ENCODE data around the gene PREX1. TPM values are rescaled to one million over a fixed set of nuclear protein-coding genes. Genes with fewer than 3 reads are reported as not detected.

Gene PREX1
- total RNA-seq, 2 experiments from 2014 or later = 36.5 to 39.2 TPM

DNA sequence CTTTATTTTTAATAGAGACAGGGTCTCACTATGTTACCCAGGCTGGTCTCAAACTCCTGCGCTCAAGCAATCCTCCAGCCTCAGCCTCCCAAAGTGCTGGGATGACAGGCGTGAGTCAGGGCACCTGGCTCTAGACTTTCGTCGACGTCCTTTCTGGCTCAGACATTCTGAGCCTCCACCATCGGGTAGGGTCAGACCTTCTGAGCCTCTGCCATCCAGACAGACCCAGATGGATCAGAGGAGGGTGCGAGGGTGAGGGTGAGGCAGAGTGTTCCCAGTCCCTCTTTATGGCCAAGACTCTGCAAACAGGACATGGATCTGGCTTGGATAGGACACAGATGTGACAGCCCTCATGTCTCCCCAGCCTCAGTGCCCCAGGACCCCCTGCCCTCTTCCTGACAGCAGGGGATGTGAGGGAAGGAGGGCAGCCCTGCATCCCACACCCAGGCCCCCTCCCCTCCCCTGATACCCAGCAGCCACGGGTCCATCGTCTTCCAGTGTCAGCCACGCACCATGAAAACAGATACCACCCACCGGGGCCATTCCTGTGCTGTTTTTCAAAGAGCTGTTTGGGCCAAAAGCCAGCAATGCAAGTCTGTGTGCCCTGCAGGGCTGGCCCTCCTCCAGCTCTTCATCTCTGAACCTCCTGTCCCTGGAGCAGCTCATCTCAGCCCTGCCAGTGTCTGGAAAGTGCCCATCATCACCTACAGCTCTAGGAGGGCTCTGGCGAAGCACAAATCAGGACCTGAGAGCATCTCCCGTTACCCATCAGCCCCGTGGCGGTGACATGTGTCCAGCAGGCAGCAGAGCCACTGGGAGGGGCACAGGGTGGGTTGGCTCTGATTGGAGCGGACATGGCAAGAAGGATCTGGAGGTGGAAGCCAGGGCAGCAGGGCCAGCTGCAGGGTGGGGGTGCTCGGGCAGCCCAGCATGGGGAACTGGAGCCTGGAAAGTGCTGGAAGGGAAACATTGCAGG, 208.4 kb downstream of the PREX1 start:
- H3K27ac Mint-ChIP-seq = no peak overlapping the region
- no peak for DNase-seq
- no peaks in the 10 kb centered on the region for H3K27me3 Mint-ChIP-seq
- H3K9me3 Mint-ChIP-seq (ENCODE audit: low read depth) = no peaks in the 10 kb centered on the region
- ChIA-PET POLR2A (no interaction called here), CTCF (interaction anchor here (0.6 to 1.9 kb wide), 19 partner anchors 8 to 1701 kb away, joined by 3 to 43 read pairs (median 5); no protein-coding TSS in a partner anchor)
- peaks cover 7% of the 10 kb centered on the region for H3K4me1 Mint-ChIP-seq
- intact Hi-C loops (cut with DNase I, micrococcal nuclease) = loop anchor here (1.0 to 10.0 kb wide), 6 partner anchors 269 to 1425 kb away; no protein-coding TSS in a partner anchor
- H3K36me3 Mint-ChIP-seq (ENCODE audit: low read depth) = no peaks in the 10 kb centered on the region
- no peak for ATAC-seq
- H3K4me3 Mint-ChIP-seq = no peak overlapping the region

DNA sequence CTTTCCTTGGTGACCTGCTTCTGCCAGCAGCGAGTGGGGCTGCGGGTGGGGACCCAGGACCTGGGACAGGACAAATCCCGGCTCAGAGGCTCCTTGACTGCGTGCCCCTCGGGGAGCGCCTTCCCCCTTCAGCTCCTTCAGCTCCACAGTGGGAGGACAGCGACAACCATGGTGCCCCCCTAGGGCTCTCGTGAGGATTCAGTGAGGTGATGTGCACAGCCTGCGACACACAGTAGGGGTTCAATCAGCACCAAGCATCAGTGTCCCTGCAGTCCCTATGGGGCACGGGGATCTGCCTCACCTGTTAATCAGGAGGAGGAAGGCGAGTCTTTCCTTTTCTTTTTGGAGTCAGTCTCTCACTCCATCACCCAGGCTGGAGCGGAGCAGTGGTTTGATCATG, 209.2 kb downstream of the PREX1 start:
- no peak for DNase-seq
- no peaks in the 10 kb centered on the region for H3K36me3 Mint-ChIP-seq (ENCODE audit: low read depth)

DNA sequence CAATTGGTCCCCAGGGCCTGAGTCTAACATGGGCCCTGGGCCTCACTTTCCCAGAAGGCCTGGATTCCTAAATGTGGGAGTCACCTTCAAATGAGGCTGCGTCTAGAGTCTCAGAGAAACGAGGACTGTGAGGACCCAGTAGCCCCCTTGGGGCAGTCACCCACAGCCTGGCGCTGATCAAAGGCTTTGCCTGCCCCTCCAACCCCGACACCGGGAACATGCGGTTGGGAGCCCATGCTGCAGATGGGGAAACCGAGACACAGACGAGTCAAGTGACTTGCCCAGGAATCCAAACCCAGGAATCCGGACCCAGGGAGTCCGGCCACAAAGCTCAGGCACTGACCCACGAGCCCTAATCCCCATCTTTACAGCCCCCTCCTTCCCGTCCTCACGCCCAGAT, 209.7 kb downstream of the PREX1 start:
- peaks cover 7% of the 10 kb centered on the region for H3K4me1 Mint-ChIP-seq
- intact Hi-C loops (cut with DNase I, micrococcal nuclease) = no loop called here
- POLR2A ChIA-PET = no interaction called here
- H3K27me3 Mint-ChIP-seq = no peaks in the 10 kb centered on the region
- CTCF ChIA-PET = interaction anchor here (0.6 to 1.0 kb wide), 2 partner anchors 892 to 943 kb away, joined by 3 to 5 read pairs; no protein-coding TSS in a partner anchor
- H3K9me3 Mint-ChIP-seq (ENCODE audit: low read depth) = no peaks in the 10 kb centered on the region
- H3K4me3 Mint-ChIP-seq = no peak overlapping the region
- ATAC-seq (no peak), DNase-seq (no peak)
- no peak overlapping the region for H3K27ac Mint-ChIP-seq
- no peaks in the 10 kb centered on the region for H3K36me3 Mint-ChIP-seq (ENCODE audit: low read depth)

More for the DNA sequence above, 209.2 kb downstream of the PREX1 start:
- intact Hi-C loops (cut with DNase I, micrococcal nuclease) = no loop called here
- ChIA-PET POLR2A (no interaction called here), CTCF (interaction anchor here (0.6 to 1.0 kb wide), 3 partner anchors 892 to 1521 kb away, joined by 3 read pairs; no protein-coding TSS in a partner anchor)
- no peaks in the 10 kb centered on the region for H3K9me3 Mint-ChIP-seq (ENCODE audit: low read depth)
- H3K4me3 Mint-ChIP-seq = no peak overlapping the region
- peaks cover 7% of the 10 kb centered on the region for H3K4me1 Mint-ChIP-seq
- no peaks in the 10 kb centered on the region for H3K27me3 Mint-ChIP-seq
- ATAC-seq = no peak
- no peak overlapping the region for H3K27ac Mint-ChIP-seq

DNA sequence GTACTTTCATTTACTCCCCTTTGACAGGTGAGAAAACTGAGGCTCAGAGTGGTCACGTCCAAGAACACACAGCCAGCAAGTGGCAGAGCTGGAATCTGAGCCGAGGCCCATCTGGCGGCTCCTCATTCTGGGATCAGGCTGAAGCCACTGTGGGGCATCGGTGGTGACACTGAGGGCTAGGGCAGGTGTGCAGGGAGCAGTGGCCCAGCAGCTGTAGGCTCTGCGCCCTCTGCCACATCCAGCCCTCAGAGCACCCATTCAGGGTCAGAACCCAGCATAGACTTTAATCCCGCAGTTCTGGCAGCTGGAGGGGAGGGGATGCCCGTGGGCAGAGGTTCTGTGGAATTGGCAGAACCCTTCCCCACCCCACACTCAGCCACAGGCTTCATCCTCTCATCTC, 210.3 kb downstream of the PREX1 start:
- CTCF ChIA-PET = interaction anchor here (0.6 kb wide), 2 partner anchors 32 to 943 kb away, joined by 3 to 5 read pairs; no protein-coding TSS in a partner anchor
- ATAC-seq (no peak), DNase-seq (no peak)
- H3K27me3 Mint-ChIP-seq = no peaks in the 10 kb centered on the region
- H3K9me3 Mint-ChIP-seq (ENCODE audit: low read depth) = no peaks in the 10 kb centered on the region
- no peaks in the 10 kb centered on the region for H3K36me3 Mint-ChIP-seq (ENCODE audit: low read depth)
- no peak overlapping the region for H3K4me3 Mint-ChIP-seq
- POLR2A ChIA-PET = no interaction called here
- no peak overlapping the region for H3K27ac Mint-ChIP-seq
- intact Hi-C loops (cut with DNase I, micrococcal nuclease) = no loop called here
- peaks cover 7% of the 10 kb centered on the region for H3K4me1 Mint-ChIP-seq

DNA sequence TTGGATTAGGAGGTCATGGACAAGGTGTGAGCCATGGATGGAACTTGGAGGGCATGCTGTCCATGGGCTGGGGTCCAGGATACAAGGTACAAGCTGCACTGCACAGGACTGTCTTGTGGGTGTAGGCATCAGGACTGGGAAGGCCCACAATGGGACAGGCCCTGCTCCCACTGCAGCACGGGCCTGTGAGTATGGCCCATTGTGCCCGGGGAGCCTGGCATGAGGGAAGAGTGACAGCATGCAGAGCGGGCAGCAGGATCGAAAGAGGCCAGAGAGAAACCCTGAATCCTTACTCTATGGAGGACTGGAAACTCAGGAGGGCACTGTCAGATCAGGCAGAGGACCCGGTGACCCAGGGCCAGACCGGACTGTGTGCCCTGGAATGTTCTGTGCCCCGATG, 211.3 kb downstream of the PREX1 start:
- Mint-ChIP-seq H3K4me1 (peaks cover 7% of the 10 kb centered on the region), H3K27ac (no peak overlapping the region), H3K36me3 (ENCODE audit: low read depth) (no peaks in the 10 kb centered on the region), H3K27me3 (no peaks in the 10 kb centered on the region), H3K4me3 (no peak overlapping the region), H3K9me3 (ENCODE audit: low read depth) (no peaks in the 10 kb centered on the region)
- no peak for DNase-seq
- CTCF ChIA-PET = no interaction called here
- no peak for ATAC-seq
- POLR2A ChIA-PET = no interaction called here
- intact Hi-C loops (cut with DNase I, micrococcal nuclease) = no loop called here

DNA sequence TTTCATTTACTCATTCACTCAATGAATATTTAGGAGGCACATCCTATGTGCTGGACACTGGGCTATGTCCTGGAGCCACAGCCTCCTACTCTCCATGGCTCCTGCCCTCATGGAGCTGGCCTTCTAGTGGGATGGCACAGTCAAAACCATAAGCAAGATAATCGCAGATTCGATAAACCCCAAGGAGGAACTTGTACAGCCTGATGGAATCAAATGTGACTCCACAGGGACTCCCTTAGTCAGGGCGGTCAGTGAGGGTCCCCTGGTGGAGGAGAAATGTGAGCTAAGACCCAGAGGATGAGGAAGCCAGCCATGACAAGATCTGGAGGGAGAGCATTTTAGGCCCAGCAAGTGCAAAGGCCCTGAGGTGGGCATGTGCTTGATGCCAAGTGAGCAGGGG, 211.9 kb downstream of the PREX1 start:
- POLR2A ChIA-PET = no interaction called here
- Mint-ChIP-seq H3K27ac (no peak overlapping the region), H3K4me3 (no peak overlapping the region), H3K4me1 (peaks cover 4% of the 10 kb centered on the region), H3K27me3 (no peaks in the 10 kb centered on the region), H3K9me3 (ENCODE audit: low read depth) (no peaks in the 10 kb centered on the region), H3K36me3 (ENCODE audit: low read depth) (no peaks in the 10 kb centered on the region)
- ATAC-seq (no peak), DNase-seq (no peak)
- intact Hi-C loops (cut with DNase I, micrococcal nuclease) = no loop called here
- CTCF ChIA-PET = interaction anchor here (0.6 kb wide), 1 partner anchor 214 kb away, joined by 3 read pairs; no protein-coding TSS in a partner anchor

DNA sequence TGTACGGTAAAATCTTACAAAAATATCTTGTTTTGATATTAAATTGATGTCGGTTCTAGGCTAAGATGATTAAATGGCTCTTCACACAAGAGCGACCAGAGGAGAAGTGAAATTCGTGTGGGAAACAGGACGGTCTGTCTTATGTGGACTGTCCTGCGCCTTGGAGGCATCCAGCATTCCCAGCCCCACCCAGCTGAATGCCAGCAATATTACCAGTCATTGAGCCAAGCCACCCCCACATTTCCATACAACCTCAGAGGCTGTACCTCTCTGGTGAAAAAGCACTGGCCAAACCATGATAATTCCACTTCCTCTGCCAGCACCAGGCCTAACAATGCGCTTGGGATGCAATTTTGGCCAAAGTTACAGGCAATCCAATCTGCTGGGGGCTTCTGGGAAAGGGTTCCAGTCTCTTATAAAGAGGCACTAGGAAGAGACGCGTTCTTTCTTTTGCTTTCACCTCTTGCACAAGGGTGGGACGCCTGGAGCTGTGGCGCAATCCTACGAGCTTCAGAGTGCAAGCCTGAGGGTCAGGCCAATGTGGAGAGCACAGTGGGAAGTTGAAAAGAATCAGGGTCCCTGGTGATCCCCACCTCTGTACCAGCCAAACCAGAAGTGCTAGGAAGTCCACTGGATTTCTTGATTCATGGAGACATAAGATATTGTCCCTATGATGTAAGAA, 213.1 kb downstream of the PREX1 start:
- Mint-ChIP-seq H3K27ac (no peak overlapping the region), H3K4me3 (no peak overlapping the region), H3K27me3 (no peaks in the 10 kb centered on the region), H3K9me3 (ENCODE audit: low read depth) (no peaks in the 10 kb centered on the region), H3K36me3 (ENCODE audit: low read depth) (no peaks in the 10 kb centered on the region), H3K4me1 (peaks cover 5% of the 10 kb centered on the region)
- ChIA-PET POLR2A (no interaction called here), CTCF (no interaction called here)
- ATAC-seq (no peak), DNase-seq (no peak)
- intact Hi-C loops (cut with DNase I, micrococcal nuclease) = no loop called here

DNA sequence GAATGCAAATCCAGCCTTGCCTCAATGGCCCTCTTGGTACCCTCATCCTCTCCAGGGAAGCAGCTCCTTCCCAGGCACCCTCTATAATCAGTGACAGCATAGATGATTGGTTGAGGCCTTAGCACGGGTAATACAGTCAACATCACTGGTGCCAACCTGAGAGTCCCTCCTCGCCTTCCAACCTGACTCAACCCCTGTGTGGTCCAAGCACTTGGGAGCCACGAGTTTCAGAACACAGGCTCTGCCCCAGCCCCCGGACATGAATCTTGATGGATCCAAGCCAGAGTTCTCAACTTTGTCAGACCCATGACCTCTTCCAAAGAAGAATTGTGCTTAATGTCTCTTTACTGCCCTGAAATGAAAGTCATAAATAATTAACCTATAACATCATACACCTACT, 213.9 kb downstream of the PREX1 start:
- H3K9me3 Mint-ChIP-seq (ENCODE audit: low read depth) = no peaks in the 10 kb centered on the region
- CTCF ChIA-PET = no interaction called here
- no peaks in the 10 kb centered on the region for H3K36me3 Mint-ChIP-seq (ENCODE audit: low read depth)
- no peaks in the 10 kb centered on the region for H3K27me3 Mint-ChIP-seq
- POLR2A ChIA-PET = no interaction called here
- H3K4me3 Mint-ChIP-seq = no peak overlapping the region
- H3K27ac Mint-ChIP-seq = no peak overlapping the region
- DNase-seq = no peak
- H3K4me1 Mint-ChIP-seq = peaks cover 13% of the 10 kb centered on the region
- no peak for ATAC-seq
- intact Hi-C loops (cut with DNase I, micrococcal nuclease) = no loop called here

DNA sequence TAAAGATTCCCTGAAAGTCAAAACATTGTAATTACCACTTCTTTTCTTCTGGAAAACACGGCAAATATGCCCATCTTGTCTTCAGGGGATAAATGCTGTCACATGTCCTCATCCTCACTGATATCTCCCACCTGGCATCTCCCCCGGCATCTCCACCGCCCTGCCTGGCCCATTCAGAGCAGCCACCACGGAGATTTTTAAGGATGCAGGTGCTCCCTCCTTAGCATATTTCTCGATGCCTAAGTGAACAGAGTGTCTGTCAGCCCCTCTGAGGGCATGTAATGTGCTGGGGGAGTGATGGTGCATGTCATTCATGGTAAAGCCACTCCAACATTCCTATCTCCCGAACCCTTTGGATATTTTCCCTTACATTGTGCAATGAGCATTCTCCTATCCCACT, 215.5 kb downstream of the PREX1 start:
- ATAC-seq = no peak
- Mint-ChIP-seq H3K27me3 (no peaks in the 10 kb centered on the region), H3K9me3 (ENCODE audit: low read depth) (no peaks in the 10 kb centered on the region), H3K4me3 (no peak overlapping the region), H3K27ac (no peak overlapping the region), H3K36me3 (ENCODE audit: low read depth) (no peaks in the 10 kb centered on the region), H3K4me1 (peaks cover 13% of the 10 kb centered on the region)
- POLR2A ChIA-PET = no interaction called here
- intact Hi-C loops (cut with DNase I, micrococcal nuclease) = no loop called here
- CTCF ChIA-PET = interaction anchor here (2.1 kb wide), 1 partner anchor 8 kb away, joined by 7 read pairs; no protein-coding TSS in a partner anchor
- DNase-seq = no peak

DNA sequence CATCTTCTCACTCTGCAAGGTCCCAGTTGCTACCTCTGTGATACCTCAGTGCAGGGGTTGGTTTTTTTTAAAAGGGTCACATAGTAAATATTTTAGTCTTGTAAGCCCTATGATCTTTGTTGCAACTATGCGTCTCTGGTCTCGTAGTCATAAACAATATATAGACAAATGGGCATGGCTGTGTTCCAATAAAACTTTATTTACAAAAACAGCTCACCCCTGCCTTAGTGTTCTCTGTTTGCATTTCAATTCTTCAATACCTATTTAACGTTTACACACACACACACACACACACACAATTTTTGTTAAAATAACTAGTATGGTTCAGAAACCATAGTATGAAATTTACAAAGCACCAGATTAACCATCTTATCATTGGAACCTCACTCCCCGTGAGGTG, 216.8 kb downstream of the PREX1 start:
- H3K4me3 Mint-ChIP-seq = no peak overlapping the region
- H3K4me1 Mint-ChIP-seq = peaks cover 13% of the 10 kb centered on the region
- no peak for DNase-seq
- ChIA-PET CTCF (interaction anchor here (2.1 kb wide), 1 partner anchor 9 kb away, joined by 7 read pairs; no protein-coding TSS in a partner anchor), POLR2A (no interaction called here)
- no peak for ATAC-seq
- no peak overlapping the region for H3K27ac Mint-ChIP-seq
- no peaks in the 10 kb centered on the region for H3K9me3 Mint-ChIP-seq (ENCODE audit: low read depth)
- intact Hi-C loops (cut with DNase I, micrococcal nuclease) = no loop called here
- H3K27me3 Mint-ChIP-seq = no peaks in the 10 kb centered on the region
- H3K36me3 Mint-ChIP-seq (ENCODE audit: low read depth) = no peaks in the 10 kb centered on the region

DNA sequence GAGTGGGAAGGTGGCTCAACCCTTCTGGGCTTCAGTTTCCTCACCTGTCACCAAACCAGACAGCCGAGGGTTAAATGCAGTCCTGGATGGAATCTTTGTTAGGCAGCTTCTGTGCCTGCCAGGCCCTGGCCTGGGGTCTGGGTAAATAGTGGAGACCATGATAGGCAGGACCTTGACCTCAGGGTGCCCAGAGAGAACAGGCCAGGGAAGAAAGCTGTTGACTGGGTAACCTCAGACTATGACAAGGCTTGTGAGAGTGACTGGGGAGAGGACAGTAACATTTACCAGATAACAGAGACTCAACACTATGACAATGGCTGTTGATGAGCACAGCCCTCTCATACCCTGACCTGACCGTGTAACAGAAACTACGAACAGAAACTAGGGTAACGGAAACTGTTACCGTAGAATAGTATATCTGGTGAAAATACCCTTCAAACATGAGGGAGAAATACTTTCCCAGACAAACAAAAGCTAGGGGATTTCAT, 218.3 kb downstream of the PREX1 start:
- Mint-ChIP-seq H3K4me1 (peaks cover 13% of the 10 kb centered on the region), H3K4me3 (no peak overlapping the region), H3K27ac (no peak overlapping the region), H3K27me3 (no peaks in the 10 kb centered on the region), H3K36me3 (ENCODE audit: low read depth) (no peaks in the 10 kb centered on the region), H3K9me3 (ENCODE audit: low read depth) (no peaks in the 10 kb centered on the region)
- ChIA-PET POLR2A (no interaction called here), CTCF (interaction anchor here (1.2 kb wide), 1 partner anchor 11 kb away, joined by 3 read pairs; no protein-coding TSS in a partner anchor)
- no peak for DNase-seq
- peak; percentile 99 for ATAC-seq
- intact Hi-C loops (cut with DNase I, micrococcal nuclease) = no loop called here
